Articular chondrocyte of knee joint (primary cell): ENCODE measurements around the gene INPP5B. TPM values are rescaled to one million over a fixed set of nuclear protein-coding genes. Genes with fewer than 3 reads are reported as not detected.

Experiments
- small RNA-seq: library from RNA; depleted of rRNA; stranded (forward); fragments of <200 nt; gene quantifications from one replicate; pipeline ENCODE3, GENCODE V24; 2012
- total RNA-seq: library from RNA; depleted of rRNA; stranded (reverse); fragments of >200 nt; gene quantifications from 2 replicates; pipeline ENCODE4 v1.2.3, GENCODE V29; 2012

INPP5B gene
- 31.0 and 31.8 TPM in 2 replicates for total RNA-seq

DNA sequence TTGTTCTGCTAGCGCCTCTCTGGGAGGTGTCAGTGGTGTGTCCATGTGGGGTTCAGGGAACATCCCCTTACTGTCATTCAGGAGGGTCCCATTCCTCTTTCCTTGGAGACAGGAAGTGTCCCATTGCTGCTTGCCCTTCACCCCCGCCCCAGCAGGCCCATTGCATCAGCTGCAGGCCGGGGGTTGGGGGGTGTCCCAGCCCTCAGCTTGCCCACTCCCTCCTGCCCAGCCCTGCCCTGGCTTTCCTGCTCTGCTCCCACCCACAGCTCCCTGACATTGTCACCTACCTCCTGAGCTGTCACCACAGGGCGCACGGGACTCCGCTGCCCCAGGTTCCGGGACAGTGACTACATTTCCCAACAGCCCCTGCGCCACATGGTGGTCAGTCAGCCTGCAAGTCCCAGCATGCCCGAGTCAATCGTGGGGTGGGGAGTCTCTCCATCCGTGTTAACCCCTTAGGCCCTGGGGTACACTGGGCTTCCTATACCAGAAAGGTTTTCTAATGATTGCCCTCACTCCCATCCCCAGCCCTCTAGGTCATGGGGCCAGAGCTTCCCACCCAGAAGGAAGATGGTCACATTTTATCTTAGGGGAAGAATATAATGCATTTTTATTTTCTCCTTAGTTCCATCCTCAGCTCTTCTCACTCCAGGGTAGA is at the start of gene INPP5B:
TSS of gene INPP5B (minus strand) at position 351 of the 658 bp plus-strand sequence. CDS start 745 bp downstream, outside the sequence.

DNA sequence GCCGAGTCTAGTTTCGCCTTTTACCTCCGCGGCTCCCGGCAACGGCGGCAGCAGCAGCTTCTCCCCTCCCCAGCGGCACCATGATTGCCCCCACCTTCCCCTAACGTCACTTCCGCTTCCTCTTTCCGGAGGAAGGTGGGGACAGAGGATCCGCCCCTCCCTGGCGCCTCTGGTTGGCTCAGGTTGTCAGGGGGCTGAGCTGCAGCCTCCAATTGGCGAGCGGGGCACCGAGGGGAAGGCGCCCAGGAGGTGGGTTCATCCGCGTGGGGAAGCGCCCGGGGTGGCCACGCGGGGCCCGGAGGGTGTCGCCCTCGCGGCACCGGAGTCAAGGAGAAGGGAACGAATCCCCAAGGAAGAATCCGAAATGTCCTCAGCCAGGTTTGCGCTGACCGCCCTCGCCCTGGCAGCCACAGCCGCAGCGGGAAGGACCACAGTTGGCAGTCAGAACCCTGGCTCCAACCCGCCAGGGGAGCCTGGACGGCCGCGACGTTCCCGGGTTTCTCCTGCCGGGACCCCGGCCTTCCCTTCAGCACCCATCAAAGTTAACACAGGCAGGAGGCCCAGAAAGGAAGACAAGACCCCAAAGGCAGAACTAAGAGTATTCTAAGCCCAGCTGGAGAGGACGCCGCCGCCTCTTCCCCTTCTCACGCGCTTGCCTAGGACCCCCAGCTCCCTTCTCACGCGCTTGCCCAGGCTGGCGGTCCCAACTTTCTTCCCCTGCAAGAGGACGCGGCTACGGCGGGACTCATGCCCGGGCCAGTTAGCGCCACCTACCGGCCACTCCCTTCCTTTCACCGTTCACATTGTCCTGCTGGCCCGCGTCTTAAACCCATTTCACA is 87.1 kb downstream of the INPP5B start, which contains the start of gene MTF1:
TSS of gene MTF1 (minus strand) at position 86 of the 839 bp plus-strand sequence. CDS start 1,934 bp downstream, outside the sequence.

Small RNA genes lying within 50 kb of the gene (small RNA-seq; reads per million reads assigned to genes)
- gene RF00017 (not detected), gene RF00092 (not detected), gene RNU6-510P (not detected), gene RNU6-584P (not detected)

Other genes with a start within 250 kb of the INPP5B start
- gene EPHA10, start 181.9 kb downstream of the INPP5B start, total RNA-seq = not detected in 2 replicates
- 0.65 and 0.76 TPM in 2 replicates for gene MANEAL, start 153.2 kb downstream of the INPP5B start, total RNA-seq
- gene C1orf122, start 139.3 kb downstream of the INPP5B start, total RNA-seq = 20.5 and 51.2 TPM in 2 replicates
- gene YRDC, start 138.8 kb downstream of the INPP5B start, total RNA-seq = 6.9 and 9.0 TPM in 2 replicates
- gene MTF1, start 87.5 kb downstream of the INPP5B start, total RNA-seq = 4.3 and 4.6 TPM in 2 replicates
- 74.0 and 78.4 TPM in 2 replicates for gene SF3A3, start 43.0 kb upstream of the INPP5B start, total RNA-seq
- 14.5 and 14.8 TPM in 2 replicates for gene FHL3, start 58.5 kb upstream of the INPP5B start, total RNA-seq
- gene UTP11, start 65.7 kb upstream of the INPP5B start, total RNA-seq = 49.7 and 52.2 TPM in 2 replicates
- under 0.01 TPM in 1 of 2 replicates, not detected in the other for gene POU3F1, start 99.7 kb upstream of the INPP5B start, total RNA-seq